OCI-LY1 (cell line): ENCODE measurements around the gene GFRA3.

Experiments used
- EZH2 ChIP-seq: fragments of 200-600 bp; sonication (generic), shearing (Covaris generic); IDR thresholded peaks from 2 replicates; pipeline ENCODE4 v1.8.0; 2017; ENCODE audit warnings: borderline replicate concordance, mixed run types, mild to moderate bottlenecking, antibody characterized with exemption, low read length, moderate library complexity, mixed read lengths
- TF ChIP-seq, protein P1 (sequence below): fragments of 200-600 bp; sonication (generic), shearing (Covaris generic); IDR thresholded peaks from 2 replicates; pipeline ENCODE4 v1.5.1; 2017; ENCODE audit warnings: mild to moderate bottlenecking, antibody characterized with exemption, low read length, moderate library complexity, mixed read lengths

DNA sequence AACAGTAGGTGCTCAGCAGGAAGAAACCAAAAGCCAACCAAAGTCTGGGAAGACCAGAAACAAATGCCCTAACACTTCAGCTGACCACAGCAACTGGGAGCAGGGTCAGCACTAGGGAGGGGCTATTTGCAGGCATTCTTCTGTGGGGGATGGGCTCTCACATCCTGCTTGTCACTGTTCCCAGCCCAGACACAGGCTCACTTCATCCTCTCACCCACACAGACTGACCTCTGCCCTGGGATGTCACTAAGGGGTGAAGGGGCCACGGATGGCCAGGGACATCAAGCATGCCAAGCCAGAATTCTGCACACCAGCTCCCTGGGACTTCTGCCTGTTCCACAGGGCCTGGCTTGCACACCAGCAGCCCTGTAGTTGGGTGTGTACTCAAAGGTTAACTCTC, 28.7 kb downstream of the GFRA3 start:
- TF ChIP-seq, protein P1, sequence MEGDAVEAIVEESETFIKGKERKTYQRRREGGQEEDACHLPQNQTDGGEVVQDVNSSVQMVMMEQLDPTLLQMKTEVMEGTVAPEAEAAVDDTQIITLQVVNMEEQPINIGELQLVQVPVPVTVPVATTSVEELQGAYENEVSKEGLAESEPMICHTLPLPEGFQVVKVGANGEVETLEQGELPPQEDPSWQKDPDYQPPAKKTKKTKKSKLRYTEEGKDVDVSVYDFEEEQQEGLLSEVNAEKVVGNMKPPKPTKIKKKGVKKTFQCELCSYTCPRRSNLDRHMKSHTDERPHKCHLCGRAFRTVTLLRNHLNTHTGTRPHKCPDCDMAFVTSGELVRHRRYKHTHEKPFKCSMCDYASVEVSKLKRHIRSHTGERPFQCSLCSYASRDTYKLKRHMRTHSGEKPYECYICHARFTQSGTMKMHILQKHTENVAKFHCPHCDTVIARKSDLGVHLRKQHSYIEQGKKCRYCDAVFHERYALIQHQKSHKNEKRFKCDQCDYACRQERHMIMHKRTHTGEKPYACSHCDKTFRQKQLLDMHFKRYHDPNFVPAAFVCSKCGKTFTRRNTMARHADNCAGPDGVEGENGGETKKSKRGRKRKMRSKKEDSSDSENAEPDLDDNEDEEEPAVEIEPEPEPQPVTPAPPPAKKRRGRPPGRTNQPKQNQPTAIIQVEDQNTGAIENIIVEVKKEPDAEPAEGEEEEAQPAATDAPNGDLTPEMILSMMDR = no peak
- TF ChIP-seq EZH2 = no peak
